Mesenchymal stem cell (in vitro differentiated cells and primary cell): ENCODE measurements around the gene C11orf98.

ENCODE experiments used
- DNase-seq: peaks from one replicate; pipeline ENCODE4 v3.0.0-alpha.2; 2013
- H2AFZ ChIP-seq: one replicate; pipeline ENCODE4 v1.6.1; 2013; ENCODE audit warnings: low read depth, mild to moderate bottlenecking, control low read depth, inconsistent platforms, low read length, moderate library complexity
- H2AK5ac ChIP-seq: 2 replicates; pipeline ENCODE4 v1.6.1; 2013; ENCODE audit warnings: low read length, moderate library complexity, mild to moderate bottlenecking, inconsistent platforms; ENCODE audit not compliant: severe bottlenecking
- H2BK120ac ChIP-seq: one replicate; pipeline ENCODE4 v1.6.1; 2013; ENCODE audit warnings: low read depth, mild to moderate bottlenecking, inconsistent platforms, low read length, moderate library complexity
- H2BK12ac ChIP-seq, 2 experiments: one replicate each; pipeline ENCODE4 v1.6.1; 2013; ENCODE audit warnings: inconsistent platforms in 2 of 2, low read length in 2 of 2, mild to moderate bottlenecking in 2 of 2, moderate library complexity in 2 of 2, control low read depth in 1 of 2
- H2BK15ac ChIP-seq: one replicate; pipeline ENCODE4 v1.6.1; 2013; ENCODE audit warnings: mild to moderate bottlenecking, low read depth, inconsistent platforms; ENCODE audit not compliant: poor library complexity, severe bottlenecking
- H2BK5ac ChIP-seq: 2 replicates; pipeline ENCODE4 v1.6.1; 2013; ENCODE audit warnings: low read depth, mild to moderate bottlenecking, low read length, control low read depth, inconsistent platforms; ENCODE audit not compliant: poor library complexity, severe bottlenecking
- H3K14ac ChIP-seq, 2 experiments: one replicate each; pipeline ENCODE4 v1.6.1; 2013; ENCODE audit warnings: inconsistent platforms in 2 of 2, low read length in 2 of 2, control low read depth in 1 of 2, mild to moderate bottlenecking in 1 of 2, moderate library complexity in 1 of 2
- H3K18ac ChIP-seq, 2 experiments: one replicate each; pipeline ENCODE4 v1.6.1; 2013; ENCODE audit warnings: inconsistent platforms in 2 of 2, low read length in 2 of 2, control low read depth in 1 of 2, low read depth in 1 of 2, mild to moderate bottlenecking in 1 of 2
- H3K23ac ChIP-seq, 2 experiments: one replicate each; pipeline ENCODE4 v1.6.1; 2013; ENCODE audit warnings: inconsistent platforms in 2 of 2, low read length in 2 of 2, mild to moderate bottlenecking in 2 of 2, moderate library complexity in 2 of 2, control low read depth in 1 of 2
- H3K27ac ChIP-seq: 2 replicates; pipeline ENCODE4 v1.5.1; 2013; ENCODE audit warnings: mild to moderate bottlenecking, moderate library complexity, low read length, control low read depth, inconsistent platforms; ENCODE audit not compliant: poor library complexity, severe bottlenecking
- H3K27me3 ChIP-seq, 2 experiments: 2 replicates each; pipeline versions ENCODE4 v1.6.1 to v1.7.0; 2013; ENCODE audit warnings: low read length in 2 of 2, mild to moderate bottlenecking in 2 of 2, moderate library complexity in 2 of 2, control low read depth in 1 of 2, inconsistent platforms in 1 of 2; ENCODE audit not compliant: control insufficient read depth in 1 of 2, insufficient read depth in 1 of 2
- H3K36me3 ChIP-seq, 2 experiments: 2 replicates each; pipeline versions ENCODE4 v1.6.1 to v1.7.0; 2013; ENCODE audit warnings: low read length in 2 of 2, control low read depth in 1 of 2, inconsistent platforms in 1 of 2, low read depth in 1 of 2, mild to moderate bottlenecking in 1 of 2; ENCODE audit not compliant: insufficient read depth in 2 of 2, control insufficient read depth in 1 of 2
- H3K4ac ChIP-seq, 2 experiments: one replicate each; pipeline ENCODE4 v1.6.1; 2013; ENCODE audit warnings: inconsistent platforms in 2 of 2, low read length in 2 of 2, mild to moderate bottlenecking in 2 of 2, moderate library complexity in 2 of 2, control low read depth in 1 of 2, low read depth in 1 of 2
- H3K4me1 ChIP-seq: 2 replicates; pipeline ENCODE4 v1.6.1; 2013; ENCODE audit warnings: low read depth, low read length, control low read depth; ENCODE audit not compliant: control insufficient read depth, insufficient read depth
- H3K4me2 ChIP-seq: 2 replicates; pipeline ENCODE4 v1.6.1; 2013; ENCODE audit warnings: low read length, mild to moderate bottlenecking, inconsistent platforms; ENCODE audit not compliant: poor library complexity, severe bottlenecking
- H3K4me3 ChIP-seq, 2 experiments: 2 replicates each; pipeline versions ENCODE4 v1.5.1 to v1.7.0; 2013; ENCODE audit warnings: low read length in 2 of 2, mild to moderate bottlenecking in 2 of 2, control low read depth in 1 of 2, low read depth in 1 of 2; ENCODE audit not compliant: insufficient read depth in 1 of 2
- H3K79me1 ChIP-seq: replicated peaks from 2 replicates; pipeline ENCODE4 v1.6.1; 2013; ENCODE audit warnings: mild to moderate bottlenecking, control low read depth, low read length, inconsistent platforms; ENCODE audit not compliant: poor library complexity, severe bottlenecking
- H3K9ac ChIP-seq: 2 replicates; pipeline ENCODE4 v1.7.0; 2013; ENCODE audit warnings: mild to moderate bottlenecking, low read length, moderate library complexity
- H3K9me3 ChIP-seq: 2 replicates; pipeline ENCODE4 v1.7.0; 2013; ENCODE audit warnings: mild to moderate bottlenecking, low read length; ENCODE audit not compliant: control insufficient read depth
- H4K8ac ChIP-seq: one replicate; pipeline ENCODE4 v1.6.1; 2013; ENCODE audit warnings: inconsistent platforms, mild to moderate bottlenecking, low read length, moderate library complexity
- H4K91ac ChIP-seq: one replicate; pipeline ENCODE4 v1.6.1; 2013; ENCODE audit warnings: mild to moderate bottlenecking, low read length, inconsistent platforms
- WGBS: methylation state at CpG from one replicate; pipeline ENCODE4 v1.1.7; 2013; ENCODE audit warnings: mixed read lengths; 5-methylcytosine and 5-hydroxymethylcytosine counted together

C11orf98 gene

DNA sequence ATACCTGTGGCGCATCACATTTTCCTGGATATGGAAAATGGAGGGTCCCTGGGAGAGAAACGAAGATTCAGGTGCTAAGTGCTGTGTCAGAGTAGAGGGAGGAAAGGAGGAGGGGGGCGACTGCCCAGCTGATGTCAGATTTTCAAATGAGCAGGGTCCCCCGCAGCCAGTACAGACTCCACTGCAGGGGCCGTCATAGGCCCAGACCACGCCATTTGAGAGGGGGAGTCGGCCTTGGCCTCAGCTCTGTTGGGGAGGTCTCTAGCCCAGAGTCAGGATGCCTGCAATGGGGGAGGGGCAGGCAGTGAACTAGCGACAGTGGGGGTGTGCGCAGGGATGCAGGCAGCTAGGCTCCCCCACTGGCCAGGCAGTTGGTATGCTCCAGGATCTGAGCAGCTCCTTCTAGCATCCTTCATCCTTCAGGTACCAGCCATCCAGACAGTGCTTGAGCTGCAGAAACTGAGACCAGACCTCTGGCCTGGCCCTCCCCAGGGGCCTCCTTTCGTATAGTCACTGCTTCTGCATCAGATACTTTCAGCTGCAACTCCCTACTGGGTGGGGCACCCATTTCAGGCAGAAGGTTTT is 42.4 kb upstream of the C11orf98 start, which contains the start of the genes BSCL2 and GNG3:
TSS of gene BSCL2 (minus strand) at position 148 of the 585 bp plus-strand sequence. CDS start 229 bp downstream, outside the sequence.
TSS of gene GNG3 (plus strand) at position 400 of the 585 bp plus-strand sequence. CDS start 620 bp downstream, outside the sequence.
- H3K9me3 ChIP-seq, result no peaks in the 10 kb centered on the region
- H3K9ac ChIP-seq, result peak within 1 kb of the TSS; percentile 98
- peak within 1 kb of the TSS; percentile 56 to 62 for H3K18ac ChIP-seq
- peak within 1 kb of the TSS; percentile 35 for H4K8ac ChIP-seq
- DNase-seq, result no peak
- H4K91ac ChIP-seq, result peak within 1 kb of the TSS; percentile 72
- H3K27me3 ChIP-seq, result no peaks in the 10 kb centered on the region
- peak within 1 kb of the TSS; percentile 35 for H2AK5ac ChIP-seq
- H3K36me3 ChIP-seq, result peaks cover 36 to 37% of the 10 kb centered on the region in 2 experiments
- H3K79me1 ChIP-seq, result peaks cover 16% of the 10 kb centered on the region
- WGBS, result 49% methylated on average over 9 of the region's 10 CpGs
- peaks cover 34% of the 10 kb centered on the region for H3K4me1 ChIP-seq
- H3K4ac ChIP-seq, result peak within 1 kb of the TSS; percentile 10 to 34
- H3K14ac ChIP-seq, result peak within 1 kb of the TSS in 1 of 2 experiments; percentile 5
- H3K23ac ChIP-seq, result peak within 1 kb of the TSS in 1 of 2 experiments; percentile 2
- peak within 1 kb of the TSS; percentile 68 for H3K27ac ChIP-seq
- H3K4me2 ChIP-seq, result peak within 1 kb of the TSS; percentile 93
- no peak within 1 kb of the TSS for H2AFZ ChIP-seq
- H2BK12ac ChIP-seq, result no peak within 1 kb of the TSS
- H3K4me3 ChIP-seq, result peak within 1 kb of the TSS; percentile 45 to 91
- H2BK15ac ChIP-seq, result peak within 1 kb of the TSS; percentile 60
- no peak within 1 kb of the TSS for H2BK120ac ChIP-seq
- no peak within 1 kb of the TSS for H2BK5ac ChIP-seq

DNA sequence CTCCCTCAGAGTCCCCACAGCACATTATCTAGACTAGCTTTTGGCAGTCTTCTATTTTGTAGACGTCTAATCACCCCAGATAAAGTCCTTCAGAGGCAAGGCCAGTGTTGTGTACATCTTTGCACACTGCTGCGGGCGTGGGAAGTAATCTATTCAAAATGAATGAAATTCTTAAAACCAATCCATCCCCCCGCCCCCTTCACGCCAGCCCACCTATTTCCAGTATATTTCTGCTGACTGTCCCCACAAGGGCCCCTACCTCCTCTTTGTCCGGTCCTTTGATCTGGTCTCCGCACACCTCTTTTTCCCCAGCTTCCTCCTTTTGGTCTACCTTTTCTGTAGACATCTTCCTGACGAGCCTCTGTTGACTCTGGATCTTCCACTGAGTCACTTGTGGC is 41.8 kb upstream of the C11orf98 start:
- no peak overlapping the region for H2BK120ac ChIP-seq
- peaks cover 35 to 37% of the 10 kb centered on the region in 2 experiments for H3K36me3 ChIP-seq
- WGBS, result 57% methylated on average over 8 of the region's 8 CpGs
- H3K23ac ChIP-seq, result no peak overlapping the region
- H3K4me1 ChIP-seq, result peaks cover 33% of the 10 kb centered on the region
- H3K18ac ChIP-seq, result peak overlapping the region; percentile 56 to 62
- H3K4me3 ChIP-seq, result peak overlapping the region in 1 of 2 experiments; percentile 91
- no peaks in the 10 kb centered on the region for H3K9me3 ChIP-seq
- peak overlapping the region in 1 of 2 experiments; percentile 5 for H3K14ac ChIP-seq
- DNase-seq, result no peak
- no peak overlapping the region for H2BK5ac ChIP-seq
- H2AFZ ChIP-seq, result no peak overlapping the region
- no peak overlapping the region for H4K91ac ChIP-seq
- no peak overlapping the region for H2BK15ac ChIP-seq
- H3K27ac ChIP-seq, result peak overlapping the region; percentile 68
- H3K4ac ChIP-seq, result peak overlapping the region in 1 of 2 experiments; percentile 34
- peaks cover 18% of the 10 kb centered on the region for H3K79me1 ChIP-seq
- H3K4me2 ChIP-seq, result peak overlapping the region; percentile 93
- H4K8ac ChIP-seq, result peak overlapping the region; percentile 35
- peak overlapping the region; percentile 6 for H2AK5ac ChIP-seq
- no peak overlapping the region for H2BK12ac ChIP-seq
- H3K9ac ChIP-seq, result peak overlapping the region; percentile 79
- no peaks in the 10 kb centered on the region for H3K27me3 ChIP-seq

DNA sequence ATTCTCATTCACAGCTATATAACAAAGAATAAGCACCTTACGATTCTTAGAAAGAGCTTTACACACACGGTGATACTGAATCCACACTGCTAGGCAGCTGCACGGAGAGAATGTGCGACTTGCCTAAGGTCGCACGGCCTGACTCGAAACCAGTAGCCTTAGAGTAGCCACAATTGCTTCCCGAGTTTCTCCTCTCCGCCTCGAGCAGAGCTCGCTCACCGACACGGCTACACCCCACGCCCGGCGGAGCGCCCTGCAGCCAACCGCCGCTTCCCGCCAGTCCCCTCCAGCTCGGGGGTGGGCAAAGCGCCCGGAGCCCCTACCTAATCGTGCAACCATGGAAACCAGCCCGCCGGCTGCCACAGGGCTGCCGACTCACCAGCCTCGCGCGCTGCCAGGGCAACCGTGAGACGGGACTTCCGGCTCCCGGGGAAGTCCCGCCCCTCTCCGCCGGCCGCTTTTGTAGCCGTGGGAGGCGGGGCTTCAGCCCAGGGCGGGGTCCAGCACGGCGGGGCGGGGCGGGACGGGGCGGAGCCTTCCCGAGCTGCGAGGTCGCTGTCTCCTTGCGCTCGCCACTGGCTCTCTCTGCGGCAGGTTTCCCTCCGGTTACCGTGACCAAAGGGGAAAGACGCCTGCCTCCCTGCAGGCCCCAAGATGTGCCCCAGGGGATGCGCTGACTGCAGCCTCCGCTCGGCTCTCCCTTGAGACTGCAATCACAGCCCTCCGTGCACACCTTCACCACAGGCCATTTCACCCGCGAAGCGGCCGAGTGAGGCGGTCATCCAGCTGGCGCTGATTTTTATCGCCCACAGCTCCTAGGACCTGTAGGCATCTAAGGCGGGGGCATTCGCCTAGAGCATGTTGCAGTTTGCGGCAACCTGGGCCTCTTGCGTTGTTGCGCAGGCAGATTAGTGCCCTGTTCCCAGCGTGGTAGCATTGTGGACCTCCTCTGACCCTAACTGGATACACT is 41.2 kb upstream of the C11orf98 start:
- Histone ChIP-seq H3K36me3 (peaks cover 36 to 37% of the 10 kb centered on the region in 2 experiments), H2BK12ac (no peak overlapping the region), H3K27me3 (no peaks in the 10 kb centered on the region), H3K14ac (peak overlapping the region in 1 of 2 experiments; percentile 5), H3K18ac (peak overlapping the region; percentile 56 to 79), H4K91ac (no peak overlapping the region), H3K4ac (peak overlapping the region in 1 of 2 experiments; percentile 34), H3K9me3 (no peaks in the 10 kb centered on the region), H2AFZ (peak overlapping the region; percentile 21), H3K4me3 (peak overlapping the region; percentile 77 to 91), H3K23ac (peak overlapping the region in 1 of 2 experiments; percentile 2), H2BK5ac (no peak overlapping the region), H2AK5ac (peak overlapping the region; percentile 6), H3K27ac (peak overlapping the region; percentile 82), H2BK120ac (no peak overlapping the region), H3K4me1 (peaks cover 33% of the 10 kb centered on the region), H3K4me2 (peak overlapping the region; percentile 93), H3K79me1 (peaks cover 18% of the 10 kb centered on the region), H2BK15ac (peak overlapping the region; percentile 60), H4K8ac (peak overlapping the region; percentile 55), H3K9ac (peak overlapping the region; percentile 98)
- whole genome bisulfite sequencing, result 4% methylated on average over 73 of the region's 73 CpGs
- DNase-seq, result peak; percentile 95
